Neutrophil (primary cell): ENCODE measurements around the gene TSTD1.

Source experiments
- H3K27ac ChIP-seq: fragments of 200-600 bp; sonication (generic); 2 replicates; pipeline ENCODE4 v1.5.1; 2016; ENCODE audit warnings: mild to moderate bottlenecking, moderate library complexity
- H3K27me3 ChIP-seq: fragments of 200-600 bp; sonication (generic); 2 replicates; pipeline ENCODE4 v1.6.0; 2016; ENCODE audit warnings: mild to moderate bottlenecking
- H3K36me3 ChIP-seq: fragments of 200-600 bp; sonication (generic); 2 replicates; pipeline ENCODE4 v1.5.1; 2017
- H3K4me1 ChIP-seq, 2 experiments: fragments of 200-600 bp in 1 of 2; sonication (generic) in 1 of 2; 1 replicate in 1 of 2; 2 replicates in 1 of 2; pipeline versions ENCODE4 v1.5.1 to v1.6.1; 2013 to 2016; ENCODE audit warnings: low read depth in 1 of 2, low read length in 1 of 2, mild to moderate bottlenecking in 1 of 2, moderate library complexity in 1 of 2; ENCODE audit not compliant: control insufficient read depth in 1 of 2, insufficient read depth in 1 of 2
- H3K4me3 ChIP-seq, 2 experiments: fragments of 200-600 bp in 1 of 2; sonication (generic) in 1 of 2; 1 replicate in 1 of 2; 2 replicates in 1 of 2; pipeline ENCODE4 v1.5.1; 2013 to 2016; ENCODE audit warnings: low read depth in 1 of 2, low read length in 1 of 2, mild to moderate bottlenecking in 1 of 2, moderate library complexity in 1 of 2
- H3K9me3 ChIP-seq: fragments of 200-600 bp; sonication (generic); 2 replicates; pipeline ENCODE4 v1.5.1; 2016
- TF ChIP-seq, protein P1 (sequence below): fragments of 200-600 bp; sonication (generic); IDR thresholded peaks from 2 replicates; pipeline ENCODE4 v1.5.1; 2016; ENCODE audit warnings: antibody characterized with exemption

The TSTD1 gene

GRCh38 chr1:161001525-161001924 lies 37.2 kb downstream of the TSTD1 start:
- Histone ChIP-seq H3K4me1 (peaks cover 0 to 6% of the 10 kb centered on the region in 2 experiments), H3K27ac (no peak overlapping the region), H3K27me3 (no peaks in the 10 kb centered on the region), H3K4me3 (no peak overlapping the region), H3K36me3 (peaks cover 48% of the 10 kb centered on the region), H3K9me3 (no peaks in the 10 kb centered on the region)
- TF ChIP-seq, protein P1, sequence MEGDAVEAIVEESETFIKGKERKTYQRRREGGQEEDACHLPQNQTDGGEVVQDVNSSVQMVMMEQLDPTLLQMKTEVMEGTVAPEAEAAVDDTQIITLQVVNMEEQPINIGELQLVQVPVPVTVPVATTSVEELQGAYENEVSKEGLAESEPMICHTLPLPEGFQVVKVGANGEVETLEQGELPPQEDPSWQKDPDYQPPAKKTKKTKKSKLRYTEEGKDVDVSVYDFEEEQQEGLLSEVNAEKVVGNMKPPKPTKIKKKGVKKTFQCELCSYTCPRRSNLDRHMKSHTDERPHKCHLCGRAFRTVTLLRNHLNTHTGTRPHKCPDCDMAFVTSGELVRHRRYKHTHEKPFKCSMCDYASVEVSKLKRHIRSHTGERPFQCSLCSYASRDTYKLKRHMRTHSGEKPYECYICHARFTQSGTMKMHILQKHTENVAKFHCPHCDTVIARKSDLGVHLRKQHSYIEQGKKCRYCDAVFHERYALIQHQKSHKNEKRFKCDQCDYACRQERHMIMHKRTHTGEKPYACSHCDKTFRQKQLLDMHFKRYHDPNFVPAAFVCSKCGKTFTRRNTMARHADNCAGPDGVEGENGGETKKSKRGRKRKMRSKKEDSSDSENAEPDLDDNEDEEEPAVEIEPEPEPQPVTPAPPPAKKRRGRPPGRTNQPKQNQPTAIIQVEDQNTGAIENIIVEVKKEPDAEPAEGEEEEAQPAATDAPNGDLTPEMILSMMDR, result no peak

GRCh38 chr1:161000736-161001480 lies 37.9 kb downstream of the TSTD1 start:
- no peaks in the 10 kb centered on the region for H3K9me3 ChIP-seq
- no peak overlapping the region for H3K27ac ChIP-seq
- H3K4me1 ChIP-seq, result peaks cover 0 to 6% of the 10 kb centered on the region in 2 experiments
- H3K36me3 ChIP-seq, result peaks cover 50% of the 10 kb centered on the region
- H3K27me3 ChIP-seq, result no peaks in the 10 kb centered on the region
- H3K4me3 ChIP-seq, result no peak overlapping the region
- TF ChIP-seq, protein P1, result no peak

GRCh38 chr1:160999376-160999775 lies 39.4 kb downstream of the TSTD1 start:
- peak overlapping the region; percentile 62 for H3K27ac ChIP-seq

GRCh38 chr1:160997323-160998038 lies 41.3 kb downstream of the TSTD1 start:
- H3K4me1 ChIP-seq, result peaks cover 0 to 6% of the 10 kb centered on the region in 2 experiments
- H3K27me3 ChIP-seq, result no peaks in the 10 kb centered on the region
- H3K27ac ChIP-seq, result peak overlapping the region; percentile 62
- no peak overlapping the region for H3K4me3 ChIP-seq
- no peaks in the 10 kb centered on the region for H3K9me3 ChIP-seq
- H3K36me3 ChIP-seq, result peaks cover 58% of the 10 kb centered on the region
- TF ChIP-seq, protein P1, result peak; percentile 55

More at GRCh38 chr1:160999376-160999775, 39.4 kb downstream of the TSTD1 start:
- H3K9me3 ChIP-seq, result no peaks in the 10 kb centered on the region
- H3K4me1 ChIP-seq, result peaks cover 0 to 6% of the 10 kb centered on the region in 2 experiments
- H3K4me3 ChIP-seq, result no peak overlapping the region
- H3K36me3 ChIP-seq, result peaks cover 58% of the 10 kb centered on the region
- H3K27me3 ChIP-seq, result no peaks in the 10 kb centered on the region
- TF ChIP-seq, protein P1, result no peak

GRCh38 chr1:160996178-160996577 lies 42.6 kb downstream of the TSTD1 start:
- Histone ChIP-seq H3K4me3 (no peak overlapping the region), H3K9me3 (no peaks in the 10 kb centered on the region), H3K27me3 (no peaks in the 10 kb centered on the region), H3K36me3 (peaks cover 52% of the 10 kb centered on the region), H3K27ac (no peak overlapping the region), H3K4me1 (peaks cover 0 to 6% of the 10 kb centered on the region in 2 experiments)
- TF ChIP-seq, protein P1, result no peak
